Endodermal cell (in vitro differentiated cells): ENCODE data around the gene CALHM3. TPM values are rescaled to one million over a fixed set of nuclear protein-coding genes. Genes with fewer than 3 reads are reported as not detected.

Source experiments
- DNase-seq: peaks from one replicate; pipeline ENCODE4 v3.0.0-alpha.2; 2017
- H3K27ac ChIP-seq: 2 replicates; pipeline ENCODE4 v1.5.1; 2013; ENCODE audit warnings: mild to moderate bottlenecking, low read depth, low read length, moderate library complexity
- H3K27me3 ChIP-seq: 2 replicates; pipeline ENCODE4 v1.6.1; 2013; ENCODE audit warnings: mild to moderate bottlenecking, low read length, moderate library complexity; ENCODE audit not compliant: insufficient read depth, control insufficient read depth, poor library complexity, severe bottlenecking
- H3K36me3 ChIP-seq: 2 replicates; pipeline ENCODE4 v1.7.0; 2013; ENCODE audit warnings: mild to moderate bottlenecking, low read length, moderate library complexity; ENCODE audit not compliant: control insufficient read depth, insufficient read depth
- H3K4me1 ChIP-seq: one replicate; pipeline ENCODE4 v1.7.0; 2013; ENCODE audit warnings: low read length; ENCODE audit not compliant: control insufficient read depth, insufficient read depth
- H3K4me3 ChIP-seq: 2 replicates; pipeline ENCODE4 v1.5.1; 2013; ENCODE audit warnings: mild to moderate bottlenecking, low read length, moderate library complexity
- H3K9ac ChIP-seq: 2 replicates; pipeline ENCODE4 v1.6.1; 2013; ENCODE audit warnings: mild to moderate bottlenecking, low read length, moderate library complexity; ENCODE audit not compliant: poor library complexity, severe bottlenecking; ENCODE audit errors: extremely low read depth
- H3K9me3 ChIP-seq: 2 replicates; pipeline ENCODE4 v1.6.1; 2013; ENCODE audit warnings: mild to moderate bottlenecking, low read length, moderate library complexity; ENCODE audit not compliant: control insufficient read depth
- H3K27ac Mint-ChIP-seq: 2 replicates; pipeline ENCODE4 v1.8.0; 2020; ENCODE audit warnings: mixed read lengths
- H3K27me3 Mint-ChIP-seq: 2 replicates; pipeline ENCODE4 v1.8.0; 2021; ENCODE audit warnings: mild to moderate bottlenecking, mixed read lengths; ENCODE audit not compliant: insufficient read depth
- H3K36me3 Mint-ChIP-seq: 2 replicates; pipeline ENCODE4 v1.8.0; 2020; ENCODE audit warnings: low read depth, mixed read lengths
- H3K4me1 Mint-ChIP-seq: 2 replicates; pipeline ENCODE4 v1.8.0; 2020; ENCODE audit warnings: mixed read lengths
- H3K4me3 Mint-ChIP-seq: 2 replicates; pipeline ENCODE4 v1.8.0; 2020; ENCODE audit warnings: mild to moderate bottlenecking, moderate library complexity, mixed read lengths
- H3K9me3 Mint-ChIP-seq: 2 replicates; pipeline ENCODE4 v1.8.0; 2020; ENCODE audit warnings: mild to moderate bottlenecking, mixed read lengths
- WGBS, 2 experiments: methylation state at CpG; one replicate each; pipeline versions ENCODE4 v1.1.5 to v1.1.7; 2013; ENCODE audit warnings: missing lambda C conversion rate in 2 of 2, mixed read lengths in 1 of 2; ENCODE audit not compliant: insufficient coverage in 1 of 2, insufficient read length in 1 of 2; 5-methylcytosine and 5-hydroxymethylcytosine counted together
- total RNA-seq, 2 donors: library from RNA; stranded (reverse); fragmentation: NEBNext Ultra II Directional in 1 of 2; extraction: Animal tissue kit (Norgen Biotek cat#: 25700) in 1 of 2; gene quantifications; 2 replicates in 1 of 2; 3 replicates in 1 of 2; pipeline ENCODE4 v1.2.1, GENCODE V29; 2021
- TF ChIP-seq, protein P1 (sequence below): fragments of 200-600 bp; sonication (generic); conservative IDR thresholded peaks from 2 replicates; pipeline ENCODE4 v1.5.0; 2021; ENCODE audit warnings: antibody characterized with exemption, mild to moderate bottlenecking

Gene CALHM3
- total RNA-seq, 2 donors from 2014 or later = not detected

DNA sequence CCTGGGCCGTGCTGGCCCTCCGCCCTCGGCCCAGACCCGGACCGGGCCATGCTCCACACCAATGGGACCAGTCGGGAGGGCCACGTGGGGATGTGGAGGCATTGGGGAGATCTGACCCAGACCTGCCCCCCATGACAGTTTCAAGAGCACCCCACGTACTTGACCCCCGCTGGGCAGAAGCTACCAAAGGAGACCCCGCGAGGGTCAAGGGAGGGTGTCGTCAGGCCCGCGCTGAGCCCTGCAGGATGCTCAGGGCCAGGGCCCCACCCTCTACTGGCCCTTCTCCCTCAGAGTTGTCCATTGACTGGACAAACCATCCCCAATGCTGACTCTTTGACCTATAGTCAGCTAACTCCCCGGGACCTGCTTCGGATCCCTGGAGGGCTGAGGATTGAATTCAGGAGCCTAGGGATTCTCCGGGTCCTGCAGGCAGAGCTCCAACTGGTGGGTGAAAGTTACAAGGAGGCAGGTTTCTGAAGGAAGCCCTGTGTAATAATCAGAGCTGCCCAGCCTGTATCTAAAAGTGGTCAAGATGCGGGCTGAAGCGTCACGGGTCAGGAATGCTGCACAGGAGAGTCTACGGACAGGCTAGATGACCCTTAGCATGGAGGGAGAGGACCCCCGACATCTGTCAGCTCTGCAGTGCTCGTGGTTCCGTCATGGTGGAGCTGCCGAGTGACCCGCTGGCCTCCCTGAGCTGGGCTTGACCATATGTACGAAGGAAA lies 26.4 kb downstream of the CALHM3 start:
- Histone ChIP-seq H3K4me1 (no peaks in the 10 kb centered on the region), H3K4me3 (no peak overlapping the region), H3K27ac (no peak overlapping the region), H3K36me3 (peaks cover 2% of the 10 kb centered on the region), H3K9me3 (no peaks in the 10 kb centered on the region), H3K27me3 (no peaks in the 10 kb centered on the region), H3K9ac (no peak overlapping the region)
- TF ChIP-seq, protein P1, sequence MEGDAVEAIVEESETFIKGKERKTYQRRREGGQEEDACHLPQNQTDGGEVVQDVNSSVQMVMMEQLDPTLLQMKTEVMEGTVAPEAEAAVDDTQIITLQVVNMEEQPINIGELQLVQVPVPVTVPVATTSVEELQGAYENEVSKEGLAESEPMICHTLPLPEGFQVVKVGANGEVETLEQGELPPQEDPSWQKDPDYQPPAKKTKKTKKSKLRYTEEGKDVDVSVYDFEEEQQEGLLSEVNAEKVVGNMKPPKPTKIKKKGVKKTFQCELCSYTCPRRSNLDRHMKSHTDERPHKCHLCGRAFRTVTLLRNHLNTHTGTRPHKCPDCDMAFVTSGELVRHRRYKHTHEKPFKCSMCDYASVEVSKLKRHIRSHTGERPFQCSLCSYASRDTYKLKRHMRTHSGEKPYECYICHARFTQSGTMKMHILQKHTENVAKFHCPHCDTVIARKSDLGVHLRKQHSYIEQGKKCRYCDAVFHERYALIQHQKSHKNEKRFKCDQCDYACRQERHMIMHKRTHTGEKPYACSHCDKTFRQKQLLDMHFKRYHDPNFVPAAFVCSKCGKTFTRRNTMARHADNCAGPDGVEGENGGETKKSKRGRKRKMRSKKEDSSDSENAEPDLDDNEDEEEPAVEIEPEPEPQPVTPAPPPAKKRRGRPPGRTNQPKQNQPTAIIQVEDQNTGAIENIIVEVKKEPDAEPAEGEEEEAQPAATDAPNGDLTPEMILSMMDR = no peak
- Mint-ChIP-seq H3K4me3 (peak overlapping the region; percentile 23), H3K4me1 (no peaks in the 10 kb centered on the region), H3K27ac (no peak overlapping the region), H3K9me3 (no peaks in the 10 kb centered on the region), H3K27me3 (no peaks in the 10 kb centered on the region), H3K36me3 (peaks cover 8% of the 10 kb centered on the region)
- DNase-seq = no peak
- WGBS, 2 experiments = 77 to 89% methylated on average over 19 to 27 of the region's 27 CpGs

GRCh38 chr10:103451831-103452505 lies 27.1 kb downstream of the CALHM3 start, which contains the start of gene CALHM2:
Gene CALHM2, minus strand, starts transcription at chr10:103452370. Its CDS starts 2,429 bp downstream, at chr10:103449941.
- Histone ChIP-seq H3K9ac (no peak within 1 kb of the TSS), H3K4me3 (no peak within 1 kb of the TSS), H3K36me3 (peaks cover 9% of the 10 kb centered on the region), H3K27ac (no peak within 1 kb of the TSS), H3K4me1 (no peaks in the 10 kb centered on the region), H3K9me3 (no peaks in the 10 kb centered on the region), H3K27me3 (no peaks in the 10 kb centered on the region)
- Mint-ChIP-seq H3K4me1 (no peaks in the 10 kb centered on the region), H3K27ac (no peak within 1 kb of the TSS), H3K4me3 (peak within 1 kb of the TSS; percentile 23), H3K9me3 (no peaks in the 10 kb centered on the region), H3K27me3 (no peaks in the 10 kb centered on the region), H3K36me3 (peaks cover 15% of the 10 kb centered on the region)
- DNase-seq = peak; percentile 86
- 66 to 73% methylated on average over 8 to 32 of the region's 32 CpGs for WGBS, 2 experiments
- TF ChIP-seq, protein P1 = no peak

DNA sequence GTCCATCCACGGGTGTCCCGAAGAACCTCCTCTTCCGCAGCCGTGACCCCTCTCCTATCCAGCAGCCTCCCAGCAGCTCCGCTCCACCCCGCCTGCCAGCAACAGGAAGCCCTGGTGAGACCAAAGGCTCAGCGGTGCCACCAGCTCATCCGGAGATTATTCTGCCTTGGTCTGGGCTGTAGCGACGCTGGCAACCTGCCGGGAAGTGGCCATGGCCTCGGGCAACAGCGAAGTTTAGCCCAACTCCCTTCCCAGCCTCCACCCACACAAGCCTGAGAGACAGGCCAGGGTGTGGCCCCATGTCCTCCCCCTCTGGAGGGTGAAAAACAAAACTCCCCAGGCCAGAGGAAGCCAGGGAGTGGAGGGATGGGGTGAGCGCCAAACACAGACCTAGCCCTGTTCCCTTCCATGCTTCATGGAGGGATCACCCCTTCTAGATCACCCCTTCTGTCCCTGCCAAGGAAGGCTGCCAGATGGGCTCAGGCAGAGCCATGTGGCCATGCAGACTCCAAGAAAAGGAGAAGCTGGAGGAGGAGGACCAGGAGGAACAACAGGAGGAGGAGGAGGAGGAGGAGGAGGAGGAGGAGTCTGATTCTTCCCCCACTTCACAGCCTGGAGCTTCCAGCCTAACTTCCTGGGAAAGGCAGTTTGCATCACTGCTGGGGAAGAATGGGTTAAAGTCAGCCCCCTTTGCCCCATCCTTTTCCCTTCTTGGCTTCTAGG lies 27.8 kb downstream of the CALHM3 start:
- 71 to 92% methylated on average over 4 to 14 of the region's 14 CpGs for WGBS, 2 experiments
- no peaks in the 10 kb centered on the region for H3K4me1 Mint-ChIP-seq
- Histone ChIP-seq H3K4me3 (no peak overlapping the region), H3K27ac (no peak overlapping the region), H3K9ac (no peak overlapping the region), H3K4me1 (no peaks in the 10 kb centered on the region), H3K9me3 (no peaks in the 10 kb centered on the region), H3K27me3 (no peaks in the 10 kb centered on the region), H3K36me3 (peaks cover 11% of the 10 kb centered on the region)
- H3K9me3 Mint-ChIP-seq = no peaks in the 10 kb centered on the region
- H3K27me3 Mint-ChIP-seq = no peaks in the 10 kb centered on the region
- no peak overlapping the region for H3K4me3 Mint-ChIP-seq
- DNase-seq = no peak
- TF ChIP-seq, protein P1 = no peak
- peaks cover 21% of the 10 kb centered on the region for H3K36me3 Mint-ChIP-seq
- no peak overlapping the region for H3K27ac Mint-ChIP-seq
